Skeletal muscle satellite cell (primary cell): ENCODE data around the gene TXNRD2.
"Not testable (repeated sequence)": the region's sequence is repeated elsewhere in the genome, so short reads cannot be mapped to it uniquely, and the experiment has no call there.

Experiments
- H3K27me3 ChIP-seq: 2 replicates; pipeline ENCODE4 v1.7.0; 2013; ENCODE audit warnings: low read length; ENCODE audit not compliant: control insufficient read depth, insufficient read depth
- H3K36me3 ChIP-seq: 2 replicates; pipeline ENCODE4 v1.7.0; 2013; ENCODE audit warnings: mild to moderate bottlenecking, control low read depth, low read length; ENCODE audit not compliant: insufficient read depth
- H3K4me1 ChIP-seq: 2 replicates; pipeline ENCODE4 v1.7.0; 2013; ENCODE audit warnings: low read length; ENCODE audit not compliant: control insufficient read depth, insufficient read depth
- H3K4me2 ChIP-seq: 2 replicates; pipeline ENCODE4 v1.7.0; 2013; ENCODE audit warnings: mild to moderate bottlenecking, low read length
- H3K4me3 ChIP-seq: 2 replicates; pipeline ENCODE4 v1.7.0; 2013; ENCODE audit warnings: low read length
- H3K9ac ChIP-seq: 2 replicates; pipeline ENCODE4 v1.7.0; 2013; ENCODE audit warnings: mild to moderate bottlenecking, low read depth, low read length, moderate library complexity
- H3K9me3 ChIP-seq: replicated peaks from 2 replicates; pipeline ENCODE4 v1.7.0; 2013; ENCODE audit warnings: mild to moderate bottlenecking, control low read depth, low read length

Gene TXNRD2

GRCh38 chr22:19933341-19934241, 8.0 kb downstream of the TXNRD2 start:
- Histone ChIP-seq H3K9me3 (no peaks in the 10 kb centered on the region), H3K36me3 (peaks cover 2% of the 10 kb centered on the region), H3K27me3 (no peaks in the 10 kb centered on the region), H3K4me3 (no peak overlapping the region), H3K4me1 (no peaks in the 10 kb centered on the region), H3K4me2 (no peak overlapping the region), H3K9ac (no peak overlapping the region)

- Histone ChIP-seq H3K9ac (no peak overlapping the region), H3K4me3 (no peak overlapping the region), H3K27me3 (no peaks in the 10 kb centered on the region), H3K36me3 (peaks cover 6% of the 10 kb centered on the region), H3K4me2 (no peak overlapping the region), H3K9me3 (no peaks in the 10 kb centered on the region), H3K4me1 (no peaks in the 10 kb centered on the region)
Measured at GRCh38 chr22:19932367-19933206, 9.0 kb downstream of the TXNRD2 start.

- Histone ChIP-seq H3K4me3 (no peak overlapping the region), H3K9me3 (no peaks in the 10 kb centered on the region), H3K36me3 (peaks cover 6% of the 10 kb centered on the region), H3K4me1 (no peaks in the 10 kb centered on the region), H3K9ac (no peak overlapping the region), H3K4me2 (no peak overlapping the region), H3K27me3 (no peaks in the 10 kb centered on the region)
Measured at GRCh38 chr22:19931514-19931913, 10.1 kb downstream of the TXNRD2 start.

- H3K4me2 ChIP-seq = no peak overlapping the region
- H3K9me3 ChIP-seq = no peaks in the 10 kb centered on the region
- H3K4me1 ChIP-seq = no peaks in the 10 kb centered on the region
- no peaks in the 10 kb centered on the region for H3K27me3 ChIP-seq
- H3K4me3 ChIP-seq = no peak overlapping the region
- peaks cover 6% of the 10 kb centered on the region for H3K36me3 ChIP-seq
- no peak overlapping the region for H3K9ac ChIP-seq
Measured at GRCh38 chr22:19930551-19931486, 10.8 kb downstream of the TXNRD2 start.

- no peak overlapping the region for H3K4me2 ChIP-seq
- H3K4me3 ChIP-seq = no peak overlapping the region
- no peaks in the 10 kb centered on the region for H3K27me3 ChIP-seq
- H3K4me1 ChIP-seq = no peaks in the 10 kb centered on the region
- H3K9me3 ChIP-seq = no peaks in the 10 kb centered on the region
- peaks cover 6% of the 10 kb centered on the region for H3K36me3 ChIP-seq
- no peak overlapping the region for H3K9ac ChIP-seq
Measured at GRCh38 chr22:19929586-19930550, 11.8 kb downstream of the TXNRD2 start.

GRCh38 chr22:19928207-19928606, 13.4 kb downstream of the TXNRD2 start:
- no peaks in the 10 kb centered on the region for H3K4me1 ChIP-seq
- H3K4me3 ChIP-seq = no peak overlapping the region
- H3K9ac ChIP-seq = no peak overlapping the region
- H3K9me3 ChIP-seq = no peaks in the 10 kb centered on the region
- H3K27me3 ChIP-seq = no peaks in the 10 kb centered on the region
- H3K4me2 ChIP-seq = no peak overlapping the region
- peaks cover 10% of the 10 kb centered on the region for H3K36me3 ChIP-seq

GRCh38 chr22:19927696-19928095, 13.9 kb downstream of the TXNRD2 start:
- peaks cover 10% of the 10 kb centered on the region for H3K36me3 ChIP-seq
- H3K9ac ChIP-seq = no peak overlapping the region
- H3K4me3 ChIP-seq = no peak overlapping the region
- H3K9me3 ChIP-seq = no peaks in the 10 kb centered on the region
- H3K4me1 ChIP-seq = no peaks in the 10 kb centered on the region
- H3K4me2 ChIP-seq = no peak overlapping the region
- no peaks in the 10 kb centered on the region for H3K27me3 ChIP-seq

- H3K9ac ChIP-seq, H3K27me3 ChIP-seq, H3K4me2 ChIP-seq, H3K4me3 ChIP-seq, H3K36me3 ChIP-seq, H3K9me3 ChIP-seq, H3K4me1 ChIP-seq: not testable (repeated sequence)
Measured at GRCh38 chr22:19926028-19926427, 15.6 kb downstream of the TXNRD2 start.

GRCh38 chr22:19923914-19924513, 17.6 kb downstream of the TXNRD2 start:
- Histone ChIP-seq H3K36me3 (peaks cover 8% of the 10 kb centered on the region), H3K4me1 (no peaks in the 10 kb centered on the region)

GRCh38 chr22:19921544-19922081, 20.0 kb downstream of the TXNRD2 start:
- no peaks in the 10 kb centered on the region for H3K27me3 ChIP-seq
- H3K9ac ChIP-seq = no peak overlapping the region
- no peak overlapping the region for H3K4me3 ChIP-seq
- no peaks in the 10 kb centered on the region for H3K9me3 ChIP-seq
- no peak overlapping the region for H3K4me2 ChIP-seq
- H3K4me1 ChIP-seq = no peaks in the 10 kb centered on the region
- peaks cover 21% of the 10 kb centered on the region for H3K36me3 ChIP-seq

More at GRCh38 chr22:19923914-19924513, 17.6 kb downstream of the TXNRD2 start:
- no peak overlapping the region for H3K4me3 ChIP-seq
- H3K9me3 ChIP-seq = no peaks in the 10 kb centered on the region
- H3K27me3 ChIP-seq = no peaks in the 10 kb centered on the region
- no peak overlapping the region for H3K9ac ChIP-seq
- no peak overlapping the region for H3K4me2 ChIP-seq
